Activated CD4-positive, alpha-beta T cell treated with anti-CD3 and anti-CD28 coated beads, Interleukin-2, amount 50 U/mL, for 16 hours (primary cell): ENCODE results near the gene GLE1.
"Not testable (repeated sequence)": the region's sequence is repeated elsewhere in the genome, so short reads cannot be mapped to it uniquely, and the experiment has no call there.

Experiments used
- DNase-seq: peaks from one replicate; pipeline ENCODE4 v3.0.0-alpha.2; 2020

Gene GLE1

DNA sequence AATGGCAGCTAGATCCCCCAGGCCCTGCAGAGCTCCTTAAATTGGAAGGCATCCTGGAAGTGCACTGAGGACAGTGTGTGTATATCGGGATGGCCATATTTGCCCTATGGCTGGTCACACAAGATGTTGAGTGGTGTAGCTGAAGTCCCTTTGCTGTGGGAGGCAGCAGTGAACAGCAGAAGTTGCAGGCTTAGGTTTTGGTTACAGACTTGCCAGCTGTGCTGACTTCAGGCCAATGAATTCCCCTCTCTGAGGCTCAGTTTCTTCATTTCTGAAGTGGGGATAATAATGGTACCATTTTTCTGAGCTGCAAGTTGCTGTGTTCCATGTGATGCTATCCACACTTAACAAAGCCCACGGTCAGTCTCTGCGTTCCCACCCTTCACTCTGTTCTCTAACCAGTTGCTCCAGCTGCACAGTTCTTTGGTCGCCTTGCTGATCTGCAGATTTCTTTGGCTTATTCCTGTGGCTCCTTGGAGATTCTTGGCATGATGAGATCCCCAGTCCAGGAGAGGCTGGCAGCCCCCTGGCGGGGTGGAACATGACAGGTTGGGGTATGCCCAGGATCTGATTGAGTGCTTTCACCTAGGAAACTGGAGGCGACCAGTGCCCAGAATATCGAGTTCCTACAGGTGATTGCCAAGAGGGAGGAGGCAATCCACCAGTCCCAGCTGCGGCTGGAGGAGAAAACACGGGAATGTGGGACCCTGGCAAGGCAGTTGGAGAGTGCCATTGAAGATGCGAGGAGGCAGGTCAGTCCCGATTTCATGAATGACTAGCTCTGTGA is 6.5 kb upstream of the GLE1 start:
- DNase-seq = no peak

DNA sequence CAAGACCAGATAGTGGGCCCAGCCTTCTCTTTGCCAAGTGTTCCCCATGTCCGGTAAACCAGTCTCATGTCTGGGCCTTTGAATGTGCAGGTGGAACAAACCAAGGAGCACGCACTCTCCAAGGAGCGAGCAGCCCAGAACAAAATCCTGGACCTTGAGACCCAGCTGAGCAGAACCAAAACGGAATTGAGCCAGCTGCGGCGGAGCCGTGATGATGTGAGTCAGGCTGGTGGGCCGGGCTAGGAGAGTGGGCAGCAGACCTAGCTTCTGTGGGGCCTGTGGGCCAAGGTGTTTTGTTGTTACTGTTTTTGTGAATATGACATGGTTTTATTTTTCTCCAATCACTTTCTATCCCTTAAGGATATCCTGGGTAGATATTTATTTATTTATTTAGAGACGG is 5.6 kb upstream of the GLE1 start:
- no peak for DNase-seq

DNA sequence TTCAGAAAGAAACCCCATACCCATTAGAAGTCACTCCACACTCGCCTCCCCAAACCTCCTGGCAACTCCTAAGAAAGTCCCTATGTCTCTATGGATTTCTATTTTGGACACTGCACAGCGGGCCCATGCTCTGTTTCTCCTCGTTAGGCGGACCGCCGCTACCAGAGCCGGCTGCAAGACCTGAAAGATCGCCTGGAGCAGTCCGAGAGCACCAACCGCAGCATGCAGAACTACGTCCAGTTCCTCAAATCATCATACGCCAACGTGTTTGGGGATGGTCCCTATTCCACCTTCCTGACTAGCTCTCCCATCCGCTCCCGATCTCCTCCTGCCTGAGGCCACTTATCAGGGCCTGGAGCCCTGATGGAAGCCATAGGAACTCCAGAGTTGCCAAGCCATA is 4.6 kb upstream of the GLE1 start:
- no peak for DNase-seq

DNA sequence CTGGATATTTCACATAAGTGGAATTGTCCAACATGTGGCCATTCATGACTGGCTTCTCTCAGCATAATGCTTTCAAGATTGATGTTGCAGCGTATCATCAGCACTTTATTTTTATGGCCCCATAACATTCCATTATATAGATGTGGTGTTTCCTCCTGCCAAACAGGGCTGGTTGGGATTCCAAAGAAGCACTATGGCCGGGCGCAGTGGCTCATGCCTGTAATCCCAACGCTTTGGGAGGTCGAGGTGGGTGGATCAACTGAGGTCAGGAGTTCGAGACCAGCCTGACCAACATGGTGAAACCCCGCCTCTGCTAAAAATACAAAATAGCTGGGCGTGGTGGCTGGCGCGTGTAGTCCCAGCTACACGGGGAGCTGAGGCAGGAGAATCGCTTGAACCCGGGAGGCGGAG is 1.1 kb upstream of the GLE1 start:
- DNase-seq = not testable (repeated sequence)

DNA sequence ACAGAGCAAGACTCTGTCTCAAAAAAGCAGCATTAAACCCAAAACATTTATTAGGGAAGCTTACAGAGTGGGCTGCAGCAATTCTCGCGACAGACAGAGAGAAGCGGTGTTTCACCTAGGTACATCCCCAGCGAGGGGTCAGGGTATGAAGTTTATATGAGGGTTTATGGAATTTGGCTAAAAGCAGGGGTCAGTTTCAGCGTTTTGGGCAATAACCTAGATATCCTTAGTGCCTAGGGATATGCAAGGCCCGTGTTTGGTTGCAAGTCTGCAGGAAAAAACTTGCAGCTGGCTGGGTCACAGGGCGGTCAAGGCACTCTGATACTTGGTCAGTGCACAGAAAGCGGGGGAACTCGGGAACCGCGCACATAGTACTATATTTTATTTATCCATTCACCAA is 649 bp upstream of the GLE1 start:
- no peak for DNase-seq

DNA sequence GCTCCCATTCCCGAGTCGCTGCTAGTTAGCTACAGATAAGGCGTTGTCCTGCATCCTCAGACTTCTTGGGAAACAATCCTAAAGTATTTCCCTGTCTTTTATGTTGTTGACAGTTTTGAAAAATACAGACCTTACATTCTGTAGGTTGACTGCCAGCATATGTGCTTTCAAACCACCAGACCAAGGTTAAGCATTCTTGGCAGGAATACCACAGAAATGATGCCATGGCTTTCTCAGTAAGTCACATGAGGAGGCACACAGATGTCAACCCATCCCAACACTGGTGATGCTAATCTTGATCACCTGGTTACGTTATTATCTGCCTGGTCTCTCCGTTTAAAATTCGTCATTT is 871 bp downstream of the GLE1 start:
- DNase-seq = no peak

DNA sequence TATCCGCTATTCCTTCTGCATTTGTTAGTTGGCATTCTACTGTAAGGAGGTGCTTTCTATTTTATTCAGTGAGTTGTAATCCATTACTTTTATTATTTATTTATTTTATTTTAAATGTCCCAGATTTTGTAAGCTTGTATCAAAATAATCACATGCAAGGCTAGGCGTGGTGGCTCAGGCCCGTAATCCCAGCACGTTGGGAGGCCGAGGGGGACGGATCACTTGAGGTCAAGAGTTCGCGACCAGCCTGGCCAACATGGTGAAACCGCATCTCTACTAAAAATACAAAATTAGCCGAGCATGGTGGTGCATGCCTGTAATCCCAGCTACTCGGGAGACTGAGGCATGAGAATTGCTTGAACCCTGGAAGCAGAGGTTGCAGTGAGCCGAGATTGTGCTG is 1.4 kb downstream of the GLE1 start:
- DNase-seq = not testable (repeated sequence)

DNA sequence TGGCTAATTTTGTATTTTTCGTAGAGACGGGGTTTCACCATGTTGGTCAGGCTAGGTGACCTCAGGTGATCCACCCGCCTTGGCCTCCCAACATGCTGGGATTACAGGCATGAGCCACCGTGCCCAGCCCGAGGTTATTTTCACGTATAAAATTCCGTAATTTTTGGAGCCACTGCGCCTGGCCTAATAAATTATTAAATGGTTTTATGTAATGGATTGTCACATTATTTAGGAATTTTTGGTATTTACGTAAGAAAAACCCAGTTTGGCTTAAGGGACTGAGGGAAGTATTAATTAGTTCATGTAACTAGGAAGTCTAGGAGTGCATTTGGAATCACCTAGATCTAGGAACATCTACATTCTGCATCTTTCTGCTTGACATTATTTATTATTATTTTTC is 8.3 kb downstream of the GLE1 start:
- no peak for DNase-seq

DNA sequence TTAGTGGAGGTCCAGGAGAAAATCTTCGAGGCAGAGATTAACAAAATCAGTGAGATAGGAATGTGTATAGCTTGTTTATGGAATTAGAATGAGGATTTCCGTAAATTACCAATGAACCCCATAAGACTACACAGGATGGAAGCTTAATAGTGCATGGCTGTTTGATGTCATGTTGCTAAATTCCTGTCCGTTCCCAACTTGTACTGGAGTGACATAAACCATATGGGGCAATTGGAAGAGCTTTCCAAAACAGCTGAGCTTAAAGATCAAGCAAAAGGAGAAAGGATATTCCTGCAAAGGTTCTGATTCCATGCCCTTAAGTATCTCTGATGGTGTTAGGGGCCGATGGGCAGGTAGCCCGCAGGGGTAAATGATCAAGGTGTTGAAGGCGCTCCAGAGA is 17.4 kb downstream of the GLE1 start:
- no peak for DNase-seq

DNA sequence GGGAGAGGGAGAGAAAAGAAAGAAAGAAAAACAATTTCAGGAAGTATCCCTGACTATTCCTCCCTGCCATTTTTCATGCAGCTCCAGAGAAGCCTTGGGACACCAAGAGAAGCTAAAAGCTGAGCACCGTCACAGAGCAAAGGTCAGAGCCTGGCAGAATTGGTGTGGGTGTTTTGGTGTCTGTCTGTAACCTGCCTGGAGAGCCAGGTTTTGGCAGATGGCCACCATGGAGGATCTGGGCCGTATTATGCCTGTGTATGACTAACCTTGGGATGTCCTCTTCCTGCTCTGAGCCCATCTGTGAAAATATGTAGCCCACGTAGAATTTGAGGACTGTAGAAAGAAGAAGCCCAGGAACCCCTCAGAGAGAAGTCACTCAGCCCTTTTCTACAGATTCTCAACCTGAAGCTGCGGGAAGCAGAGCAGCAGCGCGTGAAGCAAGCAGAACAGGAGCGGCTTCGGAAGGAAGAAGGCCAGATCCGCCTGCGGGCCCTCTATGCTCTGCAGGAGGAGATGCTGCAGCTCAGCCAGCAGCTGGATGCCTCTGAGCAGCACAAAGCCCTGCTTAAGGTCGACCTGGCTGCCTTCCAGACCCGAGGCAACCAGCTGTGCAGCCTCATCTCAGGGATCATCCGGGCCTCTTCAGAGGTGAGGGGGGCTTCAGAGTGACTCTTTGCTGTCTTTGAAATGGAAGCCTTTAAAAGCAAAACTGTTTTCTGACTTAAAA is 18.8 kb downstream of the GLE1 start:
- no peak for DNase-seq

DNA sequence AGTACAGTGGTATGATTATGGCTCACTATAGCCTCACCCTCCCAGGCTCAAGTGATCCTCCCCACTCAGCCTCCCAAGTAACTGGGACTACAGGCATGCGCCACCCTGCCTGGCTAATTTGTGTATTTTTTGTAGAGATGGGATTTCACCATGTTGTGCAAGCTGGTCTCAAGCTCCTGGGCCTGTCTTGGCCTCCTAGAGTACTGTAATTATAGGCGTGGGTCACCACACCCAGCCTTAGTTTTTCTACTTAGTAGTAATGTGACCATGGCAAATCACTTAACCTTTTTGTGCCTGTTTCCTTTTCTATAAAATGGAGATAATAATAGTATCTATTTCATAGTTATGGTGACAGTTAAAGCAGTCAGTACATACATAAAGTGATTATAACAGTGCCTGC is 22.2 kb downstream of the GLE1 start:
- DNase-seq = no peak

DNA sequence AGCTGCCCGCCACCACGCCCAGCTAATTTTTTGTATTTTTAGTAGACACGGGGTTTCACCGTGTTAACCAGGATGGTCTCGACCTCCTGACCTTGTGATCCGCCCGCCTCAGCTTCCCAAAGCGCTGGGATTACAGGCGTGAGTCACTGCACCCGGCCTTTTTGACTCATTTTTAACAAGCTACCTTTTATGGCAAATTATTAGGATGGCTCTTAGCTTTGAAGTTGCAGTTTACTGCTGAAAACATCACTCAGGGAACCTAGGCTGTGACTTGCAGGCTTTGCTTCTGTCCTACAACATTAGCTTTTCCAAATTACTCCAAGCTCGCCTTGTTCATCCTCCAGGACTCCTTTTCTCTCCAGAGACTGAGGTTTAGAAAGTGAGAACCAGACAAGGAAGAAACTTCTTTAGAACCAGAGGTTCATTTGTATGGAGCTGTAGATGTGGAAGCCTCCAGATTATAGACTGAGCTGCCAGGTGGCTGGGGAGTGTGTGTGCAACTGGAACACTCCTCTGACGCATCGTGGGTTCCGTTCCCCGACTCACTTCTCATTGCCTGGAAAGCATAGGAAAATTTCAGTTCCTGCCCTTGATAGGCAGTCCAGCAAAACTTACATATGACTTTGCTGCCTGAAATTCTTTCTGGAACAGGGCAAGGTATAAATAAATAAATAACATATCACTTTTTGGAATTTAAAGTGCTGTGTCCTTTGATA is 24.1 kb downstream of the GLE1 start:
- DNase-seq = no peak

DNA sequence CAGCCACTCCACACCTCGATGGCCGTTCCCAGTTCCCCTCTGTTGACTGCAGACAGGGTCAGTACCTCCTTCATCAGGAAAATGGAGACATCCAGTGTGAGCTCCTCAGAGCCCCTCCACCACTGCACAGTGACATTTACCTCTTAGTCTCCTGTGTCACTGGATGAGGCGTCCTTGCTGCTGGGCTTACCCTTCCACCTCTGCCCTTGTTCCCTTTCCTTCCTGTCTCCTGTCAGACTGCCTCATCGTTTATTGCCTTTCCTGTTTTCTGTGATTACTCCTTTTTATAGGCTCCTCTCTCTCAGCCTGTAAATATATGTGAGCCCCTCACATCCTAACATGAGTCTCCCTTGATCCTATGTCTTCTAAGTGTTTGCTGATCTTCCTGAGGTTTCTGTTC is 24.7 kb downstream of the GLE1 start:
- DNase-seq = no peak

DNA sequence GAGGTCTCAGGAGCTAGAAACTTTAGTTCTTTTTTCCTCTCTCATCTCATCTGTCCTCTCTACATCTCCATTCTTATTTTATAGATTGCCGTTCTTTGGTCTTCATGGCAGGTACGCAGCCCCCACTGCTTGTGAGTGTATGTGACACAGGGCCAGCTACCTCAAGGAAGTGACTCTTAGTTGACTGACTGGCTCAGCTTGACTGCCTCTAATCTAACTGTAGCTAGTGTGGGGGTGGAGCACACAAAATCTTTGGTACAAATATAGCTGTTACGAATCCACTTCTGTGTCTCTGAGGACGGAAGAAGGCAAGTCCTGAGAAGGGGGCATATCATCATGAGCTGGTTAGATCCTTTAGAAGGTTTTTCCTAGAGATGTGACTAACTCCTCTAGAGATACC is 28.1 kb downstream of the GLE1 start:
- no peak for DNase-seq

DNA sequence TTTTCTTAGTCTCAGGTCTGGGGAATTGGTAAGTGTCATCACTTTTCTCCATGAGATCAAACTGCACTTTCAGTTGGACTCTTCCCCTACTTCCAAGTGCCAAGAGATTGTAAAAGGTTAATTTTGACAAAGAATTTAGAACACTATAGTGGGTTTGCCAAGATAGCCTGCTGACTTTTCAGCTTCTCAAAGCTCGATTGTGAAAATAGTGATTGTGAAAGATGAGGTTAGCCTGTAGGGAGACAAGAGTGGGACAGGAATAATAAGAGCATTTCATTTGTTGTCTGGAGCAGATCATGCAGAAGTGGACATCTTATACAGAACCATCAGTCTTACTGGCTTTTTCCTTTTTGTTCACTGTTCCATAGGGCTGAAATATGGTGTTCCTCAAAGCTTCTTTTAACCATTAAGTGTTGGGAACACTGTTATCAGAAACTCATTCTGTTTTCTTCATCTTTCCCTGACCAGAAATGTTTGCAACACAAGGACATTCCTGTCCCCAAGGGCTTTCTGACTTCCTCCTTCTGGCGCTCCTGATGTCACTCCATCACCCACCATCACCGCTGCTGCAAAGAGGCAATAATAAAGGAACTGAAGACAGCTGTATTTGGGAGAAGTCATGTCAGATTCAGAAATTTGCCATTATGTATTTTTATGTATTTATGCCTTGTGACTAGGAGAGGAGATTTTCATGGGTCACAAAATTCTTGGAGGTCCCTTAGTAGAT is 36.3 kb downstream of the GLE1 start:
- no peak for DNase-seq

DNA sequence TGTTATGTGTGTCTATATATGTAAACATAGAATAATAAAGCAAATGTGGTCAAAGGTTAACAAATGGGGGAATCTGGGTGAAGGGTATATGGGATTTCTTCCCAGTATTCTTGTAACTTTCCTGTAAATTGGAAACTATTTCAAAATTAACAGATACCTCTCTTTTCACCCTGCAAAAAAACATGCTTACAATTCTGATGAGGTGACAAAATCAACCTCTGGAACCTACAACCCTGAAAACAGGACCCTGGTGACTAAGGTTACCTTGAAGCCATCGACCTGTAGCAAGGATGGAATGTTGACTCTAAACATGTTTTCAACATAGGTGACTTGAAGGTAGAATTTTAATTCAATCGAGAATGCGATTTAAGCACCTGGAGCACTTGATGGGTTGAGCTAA is 42.0 kb downstream of the GLE1 start:
- DNase-seq = no peak

DNA sequence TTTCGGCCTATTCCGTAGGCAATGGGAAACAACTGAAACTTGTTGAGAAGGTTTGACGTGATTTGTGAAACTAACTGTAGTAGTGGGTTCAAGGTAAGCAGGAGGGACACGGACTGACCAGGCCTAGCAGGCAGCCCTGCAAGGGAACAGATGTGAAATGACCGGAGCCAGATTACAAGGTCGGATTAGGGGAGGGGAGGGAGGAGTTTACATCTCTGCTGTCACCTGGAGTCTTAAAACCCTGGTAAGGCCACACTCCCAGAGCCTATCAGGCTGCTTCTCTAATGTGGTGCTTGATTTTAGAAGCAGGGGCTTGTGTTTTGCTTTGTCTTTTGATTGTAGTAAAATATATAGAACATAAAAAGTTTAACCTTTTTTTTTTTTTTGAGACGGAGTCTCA is 44.4 kb downstream of the GLE1 start:
- DNase-seq = no peak

DNA sequence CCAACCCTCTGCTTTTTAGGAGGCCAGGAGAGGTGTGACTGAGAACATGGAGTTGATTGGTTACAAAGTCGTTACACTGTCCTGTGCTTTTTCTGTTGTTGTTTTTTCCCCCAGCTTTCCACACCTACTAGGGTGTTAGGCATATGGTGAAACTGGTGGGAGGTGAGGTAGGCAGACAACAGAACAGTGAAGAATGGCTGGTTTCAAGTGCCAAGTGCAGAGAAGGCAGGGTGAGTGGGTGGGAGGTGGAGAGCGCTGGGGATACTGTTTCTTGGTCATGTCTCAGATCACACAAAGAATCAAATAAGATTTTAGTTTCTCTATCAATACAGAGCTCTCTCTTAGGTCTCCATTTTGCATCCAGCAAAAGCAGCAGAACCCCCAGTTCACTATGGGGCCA is 45.7 kb downstream of the GLE1 start:
- peak; percentile 49 for DNase-seq

DNA sequence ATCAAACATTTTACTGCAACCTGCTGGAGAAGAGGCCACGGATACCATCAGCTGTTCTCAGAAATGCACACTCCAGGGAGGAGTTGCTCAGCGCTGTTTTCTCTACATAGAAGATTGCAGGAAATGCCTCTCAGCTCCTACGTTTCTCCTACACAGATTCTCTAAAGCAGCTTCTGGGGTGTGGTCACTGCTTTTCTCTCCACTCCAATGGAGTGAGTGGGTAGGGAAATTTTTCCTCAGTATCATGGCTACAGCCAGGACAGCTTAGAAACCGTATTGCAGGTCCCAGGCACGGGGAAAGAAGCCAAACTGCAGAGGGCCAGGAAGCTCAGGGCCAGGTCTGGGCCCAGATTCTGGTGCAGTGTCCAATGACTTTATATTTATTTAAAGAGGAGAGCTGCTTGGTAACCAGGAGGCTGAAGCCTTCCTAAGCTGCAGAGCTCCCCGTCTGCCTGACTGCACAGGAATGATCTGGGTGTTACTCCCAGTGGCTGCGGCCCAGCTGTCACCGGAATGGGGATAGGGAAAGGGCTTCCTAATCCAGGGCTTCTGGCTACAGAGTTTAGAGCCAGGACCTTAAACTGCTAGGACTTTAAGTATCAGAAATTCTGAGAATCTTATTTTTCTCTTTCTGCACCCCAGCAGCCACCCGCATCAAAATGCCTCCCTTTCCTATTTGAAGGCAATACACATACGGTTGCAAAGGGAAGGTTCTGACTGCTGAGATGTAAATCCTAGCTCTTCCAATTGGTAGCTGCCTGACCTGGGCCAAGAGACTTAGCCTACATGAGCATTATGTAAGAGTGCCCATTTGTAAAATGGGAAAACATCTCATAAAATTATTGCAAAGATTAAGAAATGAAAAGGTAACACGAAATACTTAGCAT is 46.5 kb downstream of the GLE1 start:
- DNase-seq = no peak

DNA sequence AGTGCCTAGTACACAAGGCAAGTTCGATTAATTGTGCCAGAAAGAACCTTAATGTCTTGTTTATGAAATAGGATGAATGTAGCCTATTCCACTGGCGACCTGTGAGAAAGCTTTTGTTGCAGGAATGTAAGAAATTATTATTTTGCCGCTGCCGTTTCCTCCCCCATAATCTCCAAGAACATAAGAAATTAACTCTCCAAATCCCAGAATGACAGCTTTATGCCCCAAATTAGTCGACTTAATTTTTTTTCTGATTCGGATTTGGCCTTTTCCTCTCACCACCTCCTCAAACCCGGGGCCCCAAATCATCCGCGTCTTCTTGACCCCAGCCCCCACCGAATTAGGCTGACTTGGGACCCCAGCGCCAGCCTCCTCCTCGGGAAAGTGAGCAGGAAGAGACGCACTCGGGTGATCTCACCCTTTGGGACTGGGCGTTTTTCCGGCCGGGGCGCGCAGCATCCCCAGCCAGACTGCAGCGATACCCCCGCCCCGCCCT is 47.2 kb downstream of the GLE1 start:
- no peak for DNase-seq

DNA sequence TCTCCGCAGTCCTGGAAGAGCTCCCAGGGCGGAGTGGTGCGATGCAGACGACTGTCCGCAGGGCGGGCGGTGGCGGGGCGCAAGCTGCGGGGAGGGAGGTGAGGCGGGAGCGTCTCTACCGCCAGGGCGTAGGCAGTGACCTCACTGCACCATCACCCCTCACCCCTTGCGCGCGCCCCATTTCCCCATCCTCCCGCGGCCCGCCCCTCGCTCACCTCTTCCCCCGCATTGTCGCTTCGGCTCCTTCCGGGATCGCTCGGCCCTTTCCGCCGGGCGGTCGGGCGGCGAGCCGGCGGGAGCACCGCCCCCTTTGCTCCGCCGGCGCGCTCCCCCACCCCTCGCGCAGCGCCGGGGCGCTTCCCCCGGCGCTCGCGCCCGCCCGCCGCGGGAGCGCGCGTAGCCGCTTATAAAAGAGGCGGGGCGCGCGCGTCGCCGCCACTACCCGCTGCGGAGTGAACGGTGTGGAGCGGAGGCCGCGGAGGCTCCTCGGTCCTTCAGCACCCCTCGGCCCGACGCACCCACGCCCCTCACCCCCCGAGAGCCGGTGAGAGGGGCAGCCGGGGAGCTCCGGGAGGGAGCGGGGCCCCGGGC is 47.7 kb downstream of the GLE1 start, which contains the start of gene SPTAN1:
TSS of gene SPTAN1 (plus strand) at position 435 of the 591 bp plus-strand sequence. CDS start 14,154 bp downstream, outside the sequence.
- DNase-seq = peak; percentile 96
